Activated T-helper 1 cell treated with anti-CD3 and anti-CD28 coated beads, Interleukin-2, amount 50 U/mL, for 16 hours (primary cell): ENCODE results near the gene FGL2.
"Not testable (repeated sequence)": the region's sequence is repeated elsewhere in the genome, so short reads cannot be mapped to it uniquely, and the experiment has no call there.

Source experiments
- DNase-seq, 2 donors: peaks; one replicate each; pipeline ENCODE4 v3.0.0-alpha.2; 2020; ENCODE audit warnings: low read depth in 1 of 2, low spot score in 1 of 2

The FGL2 gene

GRCh38 chr7:77199013-77199966, at the start of gene FGL2:
Gene FGL2 (minus strand): TSS chr7:77199819. CDS start chr7:77199793, 26 bp downstream.
- DNase-seq: no peak

GRCh38 chr7:77248154-77248553, 48.5 kb upstream of the FGL2 start:
- no peak for DNase-seq

GRCh38 chr7:77247206-77247850, 47.7 kb upstream of the FGL2 start:
- peak; percentile 71 to 82 for DNase-seq

- DNase-seq: no peak
These were observed 46.5 kb upstream of the FGL2 start for GRCh38 chr7:77246026-77246640.

- no peak for DNase-seq
These were observed 45.6 kb upstream of the FGL2 start for GRCh38 chr7:77245015-77245755.

GRCh38 chr7:77244222-77244934, 44.8 kb upstream of the FGL2 start:
- no peak for DNase-seq

- no peak for DNase-seq
These were observed 42.9 kb upstream of the FGL2 start for GRCh38 chr7:77242554-77242953.

GRCh38 chr7:77242068-77242467, 42.4 kb upstream of the FGL2 start:
- no peak for DNase-seq

- DNase-seq: no peak
These were observed 39.9 kb upstream of the FGL2 start for GRCh38 chr7:77239471-77239870.

GRCh38 chr7:77238703-77239136, 39.1 kb upstream of the FGL2 start:
- no peak for DNase-seq

GRCh38 chr7:77235276-77235675, 35.7 kb upstream of the FGL2 start:
- no peak for DNase-seq

- DNase-seq: no peak
These were observed 32.8 kb upstream of the FGL2 start for GRCh38 chr7:77232467-77232866.

GRCh38 chr7:77228795-77229194, 29.2 kb upstream of the FGL2 start:
- DNase-seq: not testable (repeated sequence)

GRCh38 chr7:77226357-77226839, 26.8 kb upstream of the FGL2 start:
- DNase-seq: no peak

- no peak for DNase-seq
These were observed 23.6 kb upstream of the FGL2 start for GRCh38 chr7:77223261-77223660.

- no peak for DNase-seq
These were observed 23.2 kb upstream of the FGL2 start for GRCh38 chr7:77222819-77223218.

GRCh38 chr7:77222065-77222464, 22.4 kb upstream of the FGL2 start:
- DNase-seq: no peak

- not testable (repeated sequence) for DNase-seq
These were observed 20.2 kb upstream of the FGL2 start for GRCh38 chr7:77219701-77220331.

GRCh38 chr7:77217474-77218185, 18.0 kb upstream of the FGL2 start:
- no peak for DNase-seq
